Neural crest cell (in vitro differentiated cells): ENCODE data around the gene ROBO1. TPM values are rescaled to one million over a fixed set of nuclear protein-coding genes. Genes with fewer than 3 reads are reported as not detected.

Experiments
- DNase-seq: peaks from one replicate; pipeline ENCODE4 v3.0.0; 2021; ENCODE audit warnings: low read depth, mixed read lengths, low spot score
- H3K27ac Mint-ChIP-seq: one replicate; pipeline ENCODE4 v1.8.0; 2021; ENCODE audit warnings: mild to moderate bottlenecking, mixed read lengths; ENCODE audit not compliant: unreplicated experiment
- H3K27me3 Mint-ChIP-seq: 2 replicates; pipeline ENCODE4 v1.8.0; 2021; ENCODE audit warnings: low read depth, mild to moderate bottlenecking, mixed read lengths
- H3K36me3 Mint-ChIP-seq: 2 replicates; pipeline ENCODE4 v1.8.0; 2021; ENCODE audit warnings: low read depth, mild to moderate bottlenecking, mixed read lengths
- H3K4me1 Mint-ChIP-seq: 2 replicates; pipeline ENCODE4 v1.8.0; 2021; ENCODE audit warnings: mixed read lengths
- H3K4me3 Mint-ChIP-seq: one replicate; pipeline ENCODE4 v1.8.0; 2021; ENCODE audit warnings: mild to moderate bottlenecking, mixed read lengths
- H3K9me3 Mint-ChIP-seq: 2 replicates; pipeline ENCODE4 v1.8.0; 2021; ENCODE audit warnings: mixed read lengths
- CTCF ChIP-seq: fragments of 200-600 bp; sonication (generic); conservative IDR thresholded peaks from 2 replicates; pipeline ENCODE4 v1.5.0; 2021; ENCODE audit warnings: antibody characterized with exemption, mild to moderate bottlenecking
- total RNA-seq: library from RNA; stranded (reverse); gene quantifications from 2 replicates; pipeline ENCODE4 v1.2.1, GENCODE V29; 2021

Gene ROBO1
- total RNA-seq, 1 donor from 2014 or later = 88.7 TPM

GRCh38 chr3:79278681-79279080 lies 489.1 kb downstream of the ROBO1 start:
- H3K27me3 Mint-ChIP-seq = no peaks in the 10 kb centered on the region
- peaks cover 7% of the 10 kb centered on the region for H3K9me3 Mint-ChIP-seq
- DNase-seq = no peak
- TF ChIP-seq CTCF = no peak
- H3K4me3 Mint-ChIP-seq = no peak overlapping the region
- H3K36me3 Mint-ChIP-seq = no peaks in the 10 kb centered on the region
- no peak overlapping the region for H3K27ac Mint-ChIP-seq
- H3K4me1 Mint-ChIP-seq = no peaks in the 10 kb centered on the region

DNA sequence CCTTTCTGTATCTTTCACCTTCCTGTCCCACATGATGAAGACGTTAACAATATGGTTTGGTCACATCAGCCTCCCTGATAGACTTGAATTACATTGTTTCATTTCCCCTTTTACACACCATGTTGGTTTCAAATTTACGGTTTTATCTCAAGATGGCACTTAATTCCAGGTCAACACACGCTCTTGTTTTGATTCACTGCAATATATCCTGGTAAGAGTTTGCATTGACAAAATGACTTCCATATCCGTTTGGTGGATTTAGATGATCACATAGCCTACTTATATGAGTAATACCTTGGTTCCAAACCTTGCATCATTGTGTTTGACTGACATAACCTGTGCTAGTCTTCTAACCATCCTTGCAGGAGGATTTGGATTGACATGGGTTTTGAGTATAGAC lies 499.4 kb downstream of the ROBO1 start:
- Mint-ChIP-seq H3K4me1 (peaks cover 7% of the 10 kb centered on the region), H3K4me3 (no peak overlapping the region), H3K36me3 (no peaks in the 10 kb centered on the region), H3K27me3 (no peaks in the 10 kb centered on the region), H3K9me3 (no peaks in the 10 kb centered on the region), H3K27ac (no peak overlapping the region)
- DNase-seq = no peak
- no peak for TF ChIP-seq CTCF

DNA sequence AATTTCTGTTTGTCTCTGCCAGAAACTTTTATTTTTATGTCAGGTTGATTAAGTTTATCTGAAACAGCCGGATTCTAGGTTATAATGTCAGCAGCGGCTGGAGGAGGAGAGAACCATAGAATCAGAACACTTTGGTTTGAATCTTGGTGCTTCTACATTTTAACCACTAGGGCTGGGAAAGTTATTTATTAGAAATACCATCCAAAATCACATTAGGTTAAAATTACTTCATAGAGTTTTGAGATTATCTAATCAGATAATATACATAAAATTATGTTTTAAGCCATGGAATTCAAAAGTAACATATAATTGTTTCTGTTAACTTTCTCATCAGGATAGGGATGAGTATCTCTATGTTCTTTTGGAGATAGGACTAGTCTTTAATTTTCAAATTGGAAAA lies 502.9 kb downstream of the ROBO1 start:
- Mint-ChIP-seq H3K4me1 (peaks cover 7% of the 10 kb centered on the region), H3K4me3 (no peak overlapping the region), H3K27ac (no peak overlapping the region), H3K36me3 (no peaks in the 10 kb centered on the region), H3K27me3 (no peaks in the 10 kb centered on the region), H3K9me3 (no peaks in the 10 kb centered on the region)
- TF ChIP-seq CTCF = peak; percentile 36
- no peak for DNase-seq

GRCh38 chr3:79263423-79263822 lies 504.4 kb downstream of the ROBO1 start:
- Mint-ChIP-seq H3K27me3 (no peaks in the 10 kb centered on the region), H3K36me3 (no peaks in the 10 kb centered on the region), H3K4me3 (no peak overlapping the region), H3K9me3 (no peaks in the 10 kb centered on the region), H3K27ac (no peak overlapping the region), H3K4me1 (peaks cover 7% of the 10 kb centered on the region)
- no peak for TF ChIP-seq CTCF
- DNase-seq = no peak

DNA sequence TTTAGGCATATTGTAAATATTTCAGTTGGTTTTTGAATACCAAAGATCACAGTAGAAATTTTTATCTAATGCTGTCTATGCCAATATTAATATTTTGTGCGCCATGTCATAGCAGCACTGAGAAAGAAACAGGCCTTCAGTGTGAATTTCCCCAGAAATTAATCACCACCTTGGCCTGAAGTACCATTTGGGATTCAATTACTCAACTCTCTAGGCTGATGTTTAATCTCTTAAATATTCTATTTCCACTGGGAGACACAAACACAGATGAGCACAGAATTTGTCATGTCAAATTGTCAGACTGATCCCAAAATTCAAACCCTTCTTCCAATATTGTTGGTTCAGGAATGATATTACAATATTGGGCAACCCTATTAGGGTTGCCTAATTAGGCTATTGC lies 509.3 kb downstream of the ROBO1 start:
- Mint-ChIP-seq H3K27me3 (no peaks in the 10 kb centered on the region), H3K27ac (no peak overlapping the region)
- no peak for DNase-seq

More for the DNA sequence above, 509.3 kb downstream of the ROBO1 start:
- Mint-ChIP-seq H3K4me1 (no peaks in the 10 kb centered on the region), H3K4me3 (no peak overlapping the region), H3K36me3 (no peaks in the 10 kb centered on the region), H3K9me3 (no peaks in the 10 kb centered on the region)
- no peak for TF ChIP-seq CTCF
